Endothelial cell of coronary artery (primary cell): Measurements from ENCODE around the gene KRTCAP3. TPM values are rescaled to one million over a fixed set of nuclear protein-coding genes. Genes with fewer than 3 reads are reported as not detected.

Source experiments
- total RNA-seq: library from RNA; depleted of rRNA; stranded (reverse); fragments of >200 nt; gene quantifications from 2 replicates; pipeline ENCODE4 v1.2.3, GENCODE V29; 2014

The KRTCAP3 gene
- total RNA-seq, result not detected in 2 replicates

GRCh38 chr2:27441958-27442919 is at the start of gene KRTCAP3:
Gene KRTCAP3, plus strand, starts transcription at chr2:27442381. Its CDS starts 32 bp downstream, at chr2:27442413.

GRCh38 chr2:27409321-27410073 is 32.7 kb upstream of the KRTCAP3 start, which contains the start of gene PPM1G:
Gene PPM1G, minus strand, starts transcription at chr2:27409591. Its CDS starts 169 bp downstream, at chr2:27409422.

GRCh38 chr2:27428213-27428977 is 13.8 kb upstream of the KRTCAP3 start, which contains the start of gene NRBP1:
Gene NRBP1, plus strand, starts transcription at chr2:27428631. Its CDS starts 4,643 bp downstream, at chr2:27433274.

GRCh38 chr2:27489498-27490397 is 47.6 kb downstream of the KRTCAP3 start, which contains the start of gene IFT172:
Gene IFT172, minus strand, starts transcription at chr2:27489743. Its CDS starts 90 bp downstream, at chr2:27489653.

Other genes with a start within 250 kb of the KRTCAP3 start
- 94.9 and 128 TPM in 2 replicates for gene ATRAID, start 230.3 kb upstream of the KRTCAP3 start, total RNA-seq
- gene SLC5A6, start 230.1 kb upstream of the KRTCAP3 start, total RNA-seq, result 19.7 and 27.9 TPM in 2 replicates
- 46.6 and 50.3 TPM in 2 replicates for gene CAD, start 225.0 kb upstream of the KRTCAP3 start, total RNA-seq
- gene SLC30A3, start 179.3 kb upstream of the KRTCAP3 start, total RNA-seq, result not detected in 2 replicates
- gene DNAJC5G, start 166.9 kb upstream of the KRTCAP3 start, total RNA-seq, result not detected in 2 replicates
- gene TRIM54, start 160.0 kb upstream of the KRTCAP3 start, total RNA-seq, result not detected in 2 replicates
- gene UCN, start 133.9 kb upstream of the KRTCAP3 start, total RNA-seq, result 0.09 and 0.19 TPM in 2 replicates
- gene MPV17, start 119.3 kb upstream of the KRTCAP3 start, total RNA-seq, result 28.9 and 40.7 TPM in 2 replicates
- gene GTF3C2, start 85.6 kb upstream of the KRTCAP3 start, total RNA-seq, result 23.6 and 23.8 TPM in 2 replicates
- 38.6 and 38.8 TPM in 2 replicates for gene EIF2B4, start 72.0 kb upstream of the KRTCAP3 start, total RNA-seq
- gene SNX17, start 71.8 kb upstream of the KRTCAP3 start, total RNA-seq, result 106 and 114 TPM in 2 replicates
- 6.2 and 7.6 TPM in 2 replicates for gene ZNF513, start 61.6 kb upstream of the KRTCAP3 start, total RNA-seq
- 139 and 157 TPM in 2 replicates for gene PPM1G, start 32.8 kb upstream of the KRTCAP3 start, total RNA-seq
- gene NRBP1, start 13.8 kb upstream of the KRTCAP3 start, total RNA-seq, result 107 and 112 TPM in 2 replicates
- gene IFT172, start 47.4 kb downstream of the KRTCAP3 start, total RNA-seq, result 26.2 and 28.0 TPM in 2 replicates
- gene FNDC4, start 52.8 kb downstream of the KRTCAP3 start, total RNA-seq, result 30.1 and 31.8 TPM in 2 replicates
- gene GCKR, start 54.5 kb downstream of the KRTCAP3 start, total RNA-seq, result 6.7 and 9.3 TPM in 2 replicates
- 16.0 and 17.3 TPM in 2 replicates for gene ZNF512, start 140.7 kb downstream of the KRTCAP3 start, total RNA-seq
- gene CCDC121, start 186.6 kb downstream of the KRTCAP3 start, total RNA-seq, result 1.3 and 1.5 TPM in 2 replicates
- 39.6 and 45.3 TPM in 2 replicates for gene GPN1, start 186.7 kb downstream of the KRTCAP3 start, total RNA-seq
- gene SUPT7L, start 221.2 kb downstream of the KRTCAP3 start, total RNA-seq, result 12.6 and 16.0 TPM in 2 replicates
- 25.8 and 26.7 TPM in 2 replicates for gene SLC4A1AP, start 221.5 kb downstream of the KRTCAP3 start, total RNA-seq